LNCAP (cell line): ENCODE measurements around the gene ACTG1.

Experiments
- TF ChIP-seq, protein P1 (sequence below): fragments of 450-650 bp; IDR thresholded peaks from 2 replicates; pipeline ENCODE4 v1.5.1; 2017; ENCODE audit warnings: mild to moderate bottlenecking

The ACTG1 gene

DNA sequence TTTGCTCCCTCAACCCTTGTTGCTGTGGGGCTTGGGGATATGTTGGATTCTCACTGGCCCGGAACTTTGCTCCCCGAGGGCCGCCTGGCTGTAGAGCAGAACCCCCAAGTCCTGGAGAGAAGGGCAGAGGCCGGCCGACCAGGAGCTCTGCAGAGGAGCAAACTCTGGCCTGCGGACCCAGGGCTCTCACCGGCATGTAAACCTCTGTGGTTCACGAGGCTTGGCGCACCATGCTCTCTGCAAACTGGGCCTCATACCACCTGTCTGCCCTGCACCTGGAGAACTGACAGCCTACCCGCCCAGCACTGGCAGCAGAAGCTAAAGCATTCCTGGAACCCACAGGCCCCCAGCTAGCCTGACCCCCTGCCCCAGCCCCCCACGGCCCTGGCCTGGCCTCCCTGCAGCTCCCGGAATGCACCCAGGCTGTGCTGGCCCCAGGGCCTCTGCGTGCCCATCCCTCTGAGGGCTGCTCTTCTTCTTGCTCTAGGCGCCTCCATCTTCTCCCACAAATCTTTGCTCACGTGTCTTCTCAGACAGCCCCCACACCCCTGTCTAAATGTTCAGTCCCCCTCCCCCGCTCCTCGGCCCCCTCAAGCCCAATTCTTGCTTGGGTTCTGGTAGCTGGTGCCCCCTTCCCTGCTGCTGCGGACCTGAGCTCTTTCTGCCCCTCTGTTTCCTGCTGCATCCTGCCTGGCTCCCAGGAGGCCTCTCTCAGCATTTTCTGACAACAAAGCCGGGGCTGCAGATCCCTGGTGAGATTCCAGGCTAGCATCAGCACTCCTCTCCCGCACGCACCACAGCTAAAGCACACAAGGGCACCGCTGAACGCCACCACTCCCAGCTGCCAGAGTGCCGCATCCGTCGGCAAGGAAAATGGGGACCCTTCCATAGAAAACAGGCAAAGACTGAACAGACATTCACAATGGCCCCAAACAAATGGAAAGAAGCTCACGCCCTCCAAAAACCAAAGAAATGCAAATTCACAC is 23.3 kb downstream of the ACTG1 start:
- TF ChIP-seq, protein P1, sequence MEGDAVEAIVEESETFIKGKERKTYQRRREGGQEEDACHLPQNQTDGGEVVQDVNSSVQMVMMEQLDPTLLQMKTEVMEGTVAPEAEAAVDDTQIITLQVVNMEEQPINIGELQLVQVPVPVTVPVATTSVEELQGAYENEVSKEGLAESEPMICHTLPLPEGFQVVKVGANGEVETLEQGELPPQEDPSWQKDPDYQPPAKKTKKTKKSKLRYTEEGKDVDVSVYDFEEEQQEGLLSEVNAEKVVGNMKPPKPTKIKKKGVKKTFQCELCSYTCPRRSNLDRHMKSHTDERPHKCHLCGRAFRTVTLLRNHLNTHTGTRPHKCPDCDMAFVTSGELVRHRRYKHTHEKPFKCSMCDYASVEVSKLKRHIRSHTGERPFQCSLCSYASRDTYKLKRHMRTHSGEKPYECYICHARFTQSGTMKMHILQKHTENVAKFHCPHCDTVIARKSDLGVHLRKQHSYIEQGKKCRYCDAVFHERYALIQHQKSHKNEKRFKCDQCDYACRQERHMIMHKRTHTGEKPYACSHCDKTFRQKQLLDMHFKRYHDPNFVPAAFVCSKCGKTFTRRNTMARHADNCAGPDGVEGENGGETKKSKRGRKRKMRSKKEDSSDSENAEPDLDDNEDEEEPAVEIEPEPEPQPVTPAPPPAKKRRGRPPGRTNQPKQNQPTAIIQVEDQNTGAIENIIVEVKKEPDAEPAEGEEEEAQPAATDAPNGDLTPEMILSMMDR: no peak

DNA sequence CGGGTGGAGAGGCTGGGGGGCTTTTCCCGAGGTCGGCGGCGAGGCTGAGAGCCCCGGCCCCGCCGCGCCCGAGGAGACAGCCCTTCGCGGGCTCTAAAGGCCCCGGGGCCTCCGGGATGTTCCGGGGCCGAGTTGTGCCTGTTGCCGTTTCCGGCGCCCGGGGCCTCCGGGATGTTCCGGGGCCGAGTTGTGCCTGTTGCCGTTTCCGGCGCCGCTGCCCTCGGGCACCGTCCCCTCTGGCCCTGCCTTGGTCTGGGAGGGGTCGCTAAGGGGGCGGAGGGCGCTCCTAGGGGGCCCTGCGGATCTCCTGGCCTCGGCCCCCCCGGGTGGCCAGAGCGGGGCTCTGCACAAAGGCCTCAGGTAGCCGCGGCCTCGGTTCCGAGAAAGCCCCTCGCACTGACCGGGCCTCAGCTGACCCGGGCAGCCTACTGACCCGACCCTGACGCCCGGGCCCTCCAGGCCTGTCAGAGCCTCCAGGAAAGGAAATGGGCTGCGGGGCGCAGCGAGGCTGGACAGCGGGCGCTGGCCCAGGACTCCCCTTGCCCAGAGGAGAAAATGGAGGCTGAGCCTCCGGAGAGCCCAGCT is 24.2 kb downstream of the ACTG1 start:
- TF ChIP-seq, protein P1: no peak

DNA sequence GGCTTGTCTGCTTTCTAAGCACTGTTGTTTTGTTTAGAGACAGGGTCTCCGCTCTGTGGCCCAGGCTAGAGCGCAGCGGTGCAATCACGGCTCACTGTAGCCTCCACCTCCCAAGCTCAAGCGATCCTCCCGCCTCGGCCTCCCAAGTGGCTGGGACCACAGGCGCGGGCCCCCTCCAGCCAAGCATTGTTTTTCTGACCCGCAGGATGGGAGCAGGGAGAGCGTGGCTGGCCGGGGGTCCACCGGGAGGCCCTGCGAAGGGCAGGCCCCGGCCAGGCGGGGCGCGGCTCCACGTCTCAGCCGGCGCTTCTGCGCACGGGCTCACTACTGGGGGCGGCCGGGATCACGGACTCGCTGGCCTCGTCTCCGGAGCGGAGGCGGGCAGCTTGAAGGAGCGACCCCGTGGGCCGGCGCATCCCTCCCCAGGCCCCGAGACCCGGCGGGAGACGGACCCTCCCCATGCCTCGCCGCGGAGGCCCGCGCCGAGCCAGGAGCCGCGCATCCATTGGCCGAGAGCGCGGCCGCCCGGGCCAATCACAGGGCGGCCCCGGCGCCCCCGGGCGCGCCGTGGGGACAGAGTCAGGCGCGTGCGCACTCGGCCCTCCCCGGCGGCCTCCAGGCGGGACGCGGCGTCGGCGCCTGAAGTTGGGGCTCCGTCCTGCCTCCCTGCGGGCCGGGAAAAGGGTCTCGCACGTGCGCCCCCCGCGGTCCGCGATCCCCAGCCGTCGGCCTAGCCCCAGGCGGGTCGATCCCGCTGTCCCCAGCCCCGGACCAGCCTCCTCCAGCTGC is 24.9 kb downstream of the ACTG1 start:
- TF ChIP-seq, protein P1: no peak

DNA sequence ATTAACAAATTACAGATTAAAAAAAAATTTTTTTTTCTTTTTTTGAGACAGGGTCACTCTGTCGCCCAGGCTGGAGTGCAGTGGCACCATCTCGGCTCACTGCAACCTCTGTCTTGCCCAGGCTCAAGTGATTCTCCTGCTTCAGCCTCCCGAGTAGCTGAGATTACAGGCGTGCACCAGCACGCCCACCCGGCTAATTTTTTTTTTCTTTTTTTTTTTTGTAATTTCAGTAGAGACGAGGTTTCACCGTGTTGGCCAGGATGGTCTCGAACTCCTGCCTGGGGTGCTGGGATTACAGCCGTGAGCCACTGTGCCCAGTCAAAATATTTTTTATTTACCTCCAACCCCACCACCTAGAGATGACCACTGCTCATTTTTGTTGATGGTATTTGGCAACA is 25.5 kb downstream of the ACTG1 start:
- TF ChIP-seq, protein P1: no peak

DNA sequence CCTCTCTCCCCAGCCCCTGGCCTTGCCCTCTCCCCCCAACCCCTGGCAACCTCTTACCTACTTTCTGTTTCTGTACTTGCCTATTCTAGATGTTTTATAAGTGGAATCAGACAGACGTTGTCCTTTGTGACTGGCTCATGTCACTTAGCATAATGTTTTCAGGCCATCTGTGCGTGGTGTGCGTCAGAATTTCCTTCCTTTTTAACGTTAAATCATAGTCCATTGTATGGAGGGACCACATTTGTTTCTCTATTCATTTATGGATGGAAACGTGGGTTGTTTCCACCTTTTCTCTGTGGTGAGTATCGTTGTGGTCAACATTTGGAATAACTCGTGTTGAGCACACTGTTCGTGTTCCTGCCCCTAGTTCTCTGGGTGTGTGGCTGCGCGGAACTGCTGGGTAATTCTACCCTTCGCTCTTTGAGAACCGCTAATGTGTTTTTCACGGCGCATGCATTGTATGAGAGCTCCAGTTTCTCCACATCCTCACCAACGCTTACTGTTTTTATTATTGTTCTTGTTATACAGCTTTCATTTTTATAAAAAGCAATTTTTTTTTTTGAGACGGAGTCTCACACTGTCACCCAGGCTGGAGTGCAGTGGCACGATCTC is 26.3 kb downstream of the ACTG1 start:
- TF ChIP-seq, protein P1: no peak

DNA sequence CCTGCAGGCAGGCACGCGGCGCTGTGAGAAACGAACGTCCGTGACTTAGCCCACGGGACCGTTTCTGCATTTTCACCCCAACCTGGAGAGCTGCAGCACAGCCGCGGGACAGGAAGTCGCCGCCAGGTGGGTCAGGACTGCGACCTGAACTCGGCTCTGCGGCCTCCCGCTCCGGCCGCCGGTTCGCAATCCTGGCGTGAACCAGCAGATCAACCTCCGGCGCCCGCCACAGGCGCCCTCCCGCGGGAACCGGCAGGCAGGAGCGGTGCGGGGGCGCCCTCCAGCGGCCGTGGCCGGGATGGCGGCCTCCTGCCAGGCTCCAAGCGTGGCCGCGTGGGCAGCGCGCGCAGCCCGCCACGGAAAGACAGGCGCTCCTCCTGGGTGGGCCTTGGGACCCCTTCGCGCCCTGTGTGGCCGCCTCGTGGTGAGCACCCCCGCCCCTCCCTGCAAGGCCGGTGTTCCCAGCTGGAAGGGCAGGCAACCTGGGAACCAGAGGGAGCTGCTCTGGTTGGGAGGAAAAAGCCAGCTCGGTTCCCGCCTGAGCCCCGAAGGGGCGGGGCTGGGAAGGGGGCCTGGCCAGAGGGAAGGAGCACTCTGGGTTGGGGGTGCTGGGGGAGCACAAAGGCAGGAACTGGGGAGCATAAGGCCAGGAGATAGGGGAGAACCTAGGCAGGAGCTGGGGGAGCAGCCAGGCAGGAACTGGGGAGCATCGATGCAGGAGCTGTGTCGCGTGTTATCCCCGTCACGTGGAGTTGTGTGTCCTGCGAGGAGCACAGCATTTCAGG is 28.2 kb downstream of the ACTG1 start:
- TF ChIP-seq, protein P1: peak; percentile 97

DNA sequence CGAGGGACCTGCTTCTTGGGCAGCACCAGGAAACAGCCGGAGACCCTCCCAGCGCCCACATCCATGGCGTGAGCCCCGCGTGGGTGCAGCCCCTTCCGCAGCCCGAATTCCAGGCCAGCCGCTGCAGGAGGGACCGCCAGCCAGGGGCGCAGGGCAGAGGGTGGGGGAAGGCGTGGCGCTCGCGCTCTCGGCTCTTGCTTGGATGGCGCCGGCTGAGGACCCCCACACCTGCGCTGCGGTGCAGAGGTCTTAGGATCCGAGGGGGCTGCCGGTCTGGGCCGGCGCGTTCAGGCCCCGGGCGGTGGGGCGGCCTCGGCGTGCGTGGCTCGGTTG is 28.8 kb downstream of the ACTG1 start:
- TF ChIP-seq, protein P1: no peak
